ENCODE data around the gene SLC35G3. TPM values are rescaled to one million over a fixed set of nuclear protein-coding genes. Genes with fewer than 3 reads are reported as not detected.
"Not testable (repeated sequence)": the region's sequence is repeated elsewhere in the genome, so short reads cannot be mapped to it uniquely, and the experiment has no call there.

SLC35G3 gene
- total RNA-seq, 4 donors from 2014 or later = not detected

DNA sequence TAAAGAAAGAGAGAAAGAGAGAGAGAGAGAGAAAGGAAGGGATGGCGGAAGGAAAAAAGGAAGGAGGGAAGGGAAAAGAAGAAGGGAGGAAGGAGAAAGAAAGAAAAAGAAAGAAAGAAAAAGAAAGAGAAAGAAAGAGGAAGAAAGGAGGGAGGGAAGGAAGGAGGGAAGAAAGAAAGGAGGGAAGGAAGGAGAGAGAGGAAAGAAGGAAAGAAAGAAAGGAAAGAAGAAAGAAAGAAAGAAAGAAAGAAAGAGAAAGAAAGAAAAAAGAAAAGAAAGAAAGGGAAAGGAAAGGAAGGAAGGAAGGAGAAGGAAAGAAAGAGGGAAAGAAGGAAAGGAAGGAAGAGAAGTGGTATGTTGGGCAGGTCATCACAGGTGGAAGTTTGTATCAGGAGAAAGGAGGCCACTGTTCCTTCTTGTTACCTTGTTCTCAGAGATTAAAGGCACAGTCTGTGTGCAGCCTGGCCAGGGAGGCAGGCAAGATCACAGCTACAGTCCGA is 19.3 kb downstream of the SLC35G3 start:
- ATAC-seq (ENCODE audit: low FRiP score) = no peak
- TF ChIP-seq, protein P1, sequence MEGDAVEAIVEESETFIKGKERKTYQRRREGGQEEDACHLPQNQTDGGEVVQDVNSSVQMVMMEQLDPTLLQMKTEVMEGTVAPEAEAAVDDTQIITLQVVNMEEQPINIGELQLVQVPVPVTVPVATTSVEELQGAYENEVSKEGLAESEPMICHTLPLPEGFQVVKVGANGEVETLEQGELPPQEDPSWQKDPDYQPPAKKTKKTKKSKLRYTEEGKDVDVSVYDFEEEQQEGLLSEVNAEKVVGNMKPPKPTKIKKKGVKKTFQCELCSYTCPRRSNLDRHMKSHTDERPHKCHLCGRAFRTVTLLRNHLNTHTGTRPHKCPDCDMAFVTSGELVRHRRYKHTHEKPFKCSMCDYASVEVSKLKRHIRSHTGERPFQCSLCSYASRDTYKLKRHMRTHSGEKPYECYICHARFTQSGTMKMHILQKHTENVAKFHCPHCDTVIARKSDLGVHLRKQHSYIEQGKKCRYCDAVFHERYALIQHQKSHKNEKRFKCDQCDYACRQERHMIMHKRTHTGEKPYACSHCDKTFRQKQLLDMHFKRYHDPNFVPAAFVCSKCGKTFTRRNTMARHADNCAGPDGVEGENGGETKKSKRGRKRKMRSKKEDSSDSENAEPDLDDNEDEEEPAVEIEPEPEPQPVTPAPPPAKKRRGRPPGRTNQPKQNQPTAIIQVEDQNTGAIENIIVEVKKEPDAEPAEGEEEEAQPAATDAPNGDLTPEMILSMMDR (IDR thresholded peaks at IDR 0.05) = no peak
- DNase-seq (ENCODE audit: low spot score) = no peak

DNA sequence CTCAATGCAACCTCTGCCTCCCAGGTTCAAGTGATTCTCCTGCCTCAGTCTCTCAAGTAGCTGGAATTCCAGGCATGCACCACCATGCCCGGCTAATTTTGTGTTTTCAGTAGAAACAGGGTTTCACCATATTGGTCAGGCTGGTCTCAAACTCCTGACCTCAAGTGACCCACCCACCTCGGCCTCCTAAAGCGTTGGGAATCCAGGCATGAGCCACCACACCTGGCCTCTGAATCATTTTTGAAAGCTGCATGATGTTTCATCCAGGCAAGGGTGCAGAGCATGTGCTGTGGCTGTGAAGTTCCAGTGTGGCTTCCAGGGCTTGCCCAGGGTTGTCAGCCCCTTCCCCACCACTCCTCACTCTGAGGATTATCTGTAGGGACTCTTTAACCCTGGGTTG is 21.9 kb downstream of the SLC35G3 start:
- not testable (repeated sequence) for DNase-seq (ENCODE audit: low spot score); ATAC-seq (ENCODE audit: low FRiP score)

DNA sequence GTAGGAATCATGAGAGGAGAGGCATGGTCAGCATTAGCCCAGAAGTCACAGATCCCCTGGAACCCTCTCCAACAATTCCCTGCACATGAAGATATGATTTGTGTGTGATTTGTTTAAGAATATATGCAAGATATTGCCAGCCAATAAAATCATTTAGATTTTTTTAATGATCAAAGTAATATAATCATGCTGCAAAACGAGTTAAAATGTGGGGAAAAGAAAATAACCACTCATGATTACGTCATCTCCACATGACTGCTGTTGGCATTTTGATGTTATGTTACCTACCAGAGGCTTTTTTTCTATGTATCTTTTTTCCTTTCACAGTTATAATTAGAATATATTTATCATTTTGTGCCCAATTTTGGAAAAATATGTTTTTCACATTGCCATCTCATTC is 22.4 kb downstream of the SLC35G3 start:
- TF ChIP-seq, protein P1 (IDR thresholded peaks at IDR 0.05) = no peak
- DNase-seq (ENCODE audit: low spot score) = no peak
- no peak for ATAC-seq (ENCODE audit: low FRiP score)

DNA sequence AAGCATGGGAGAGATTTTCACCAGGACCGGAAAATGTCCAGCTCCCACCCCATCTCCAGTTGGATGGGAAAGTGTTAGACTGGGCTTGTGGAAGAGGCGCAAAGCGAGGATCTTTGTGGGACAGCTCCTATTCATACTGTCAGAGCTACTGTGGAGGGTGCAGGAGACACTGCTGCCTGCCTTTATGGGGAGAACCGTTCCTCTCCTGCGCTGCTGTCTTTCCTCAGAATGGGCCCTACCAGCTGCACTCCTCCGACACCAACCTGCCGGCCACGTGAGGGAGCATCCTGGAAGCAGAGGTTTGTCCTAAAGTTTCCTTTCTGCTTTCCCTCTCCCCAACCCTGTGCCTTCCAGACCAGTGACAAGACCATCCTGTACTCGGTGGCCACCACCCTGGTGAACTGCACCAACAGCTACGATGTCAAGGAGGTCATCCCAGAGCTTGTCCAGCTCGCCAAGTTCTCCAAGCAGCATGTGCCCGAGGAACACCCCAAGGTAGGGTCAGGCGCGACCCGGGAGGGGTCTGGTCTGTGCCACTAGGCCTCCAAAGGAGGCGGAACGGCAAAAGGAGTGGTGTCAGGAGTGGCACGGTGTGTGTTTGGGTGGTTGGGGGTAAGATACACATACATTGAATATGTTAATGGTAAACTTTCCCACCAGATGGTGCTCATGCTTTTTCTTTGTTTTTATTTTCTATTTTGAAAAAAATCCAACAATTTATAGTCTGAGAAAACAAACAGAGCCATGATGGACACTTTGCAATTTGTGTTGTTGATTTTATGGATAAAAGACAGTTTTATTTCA is 23.0 kb downstream of the SLC35G3 start:
- TF ChIP-seq, protein P1 (IDR thresholded peaks at IDR 0.05) = no peak
- ATAC-seq (ENCODE audit: low FRiP score) (peak; percentile 45), DNase-seq (ENCODE audit: low spot score) (no peak)

DNA sequence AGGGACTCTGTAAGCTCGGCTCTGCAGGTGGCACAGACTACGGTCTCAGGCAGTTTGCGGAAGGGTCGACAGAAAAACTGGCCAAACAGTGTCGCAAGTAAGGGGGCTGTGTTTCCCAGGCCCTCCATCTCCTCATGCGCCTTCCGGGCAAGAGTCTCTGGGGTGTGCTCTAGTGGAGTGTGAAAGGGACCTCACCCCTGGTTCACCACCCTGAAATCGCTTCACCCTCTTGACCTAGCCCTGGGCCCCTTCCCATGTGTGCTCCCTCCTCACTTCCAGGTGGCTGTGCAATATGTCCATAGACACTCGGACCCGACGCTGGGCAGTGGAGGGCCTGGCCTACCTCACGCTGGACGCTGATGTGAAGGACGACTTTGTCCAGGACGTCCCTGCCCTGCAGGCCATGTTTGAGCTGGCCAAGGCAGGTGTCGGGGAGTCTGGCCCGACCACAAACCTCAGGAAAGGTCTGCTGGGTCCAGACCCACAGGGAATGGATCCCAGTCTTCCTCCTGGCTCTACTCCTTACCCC is 24.3 kb downstream of the SLC35G3 start:
- peak; percentile 24 for ATAC-seq (ENCODE audit: low FRiP score)
- DNase-seq (ENCODE audit: low spot score) = no peak
- TF ChIP-seq, protein P1 (IDR thresholded peaks at IDR 0.05) = no peak

DNA sequence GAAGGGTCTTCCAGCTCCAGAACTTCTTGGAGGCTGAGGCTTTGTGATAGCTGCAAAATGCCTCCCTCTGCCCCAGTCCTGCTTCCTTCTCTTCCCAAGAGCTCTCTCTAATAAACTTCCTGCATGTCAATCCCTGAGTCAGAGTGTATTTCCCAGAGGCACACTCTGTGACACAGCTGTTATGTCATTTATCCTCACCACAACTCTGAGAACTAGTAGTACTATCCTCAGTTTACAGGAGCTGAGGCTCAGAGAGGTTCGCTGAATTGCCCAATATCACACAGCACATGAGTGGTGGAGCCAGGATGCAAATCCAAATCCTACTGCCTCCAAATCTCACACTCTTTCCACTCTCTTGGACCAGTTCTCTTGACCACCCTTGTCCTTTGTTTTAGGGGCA is 26.5 kb downstream of the SLC35G3 start:
- TF ChIP-seq, protein P1 (IDR thresholded peaks at IDR 0.05) = no peak
- ATAC-seq (ENCODE audit: low FRiP score) = no peak
- no peak for DNase-seq (ENCODE audit: low spot score)

DNA sequence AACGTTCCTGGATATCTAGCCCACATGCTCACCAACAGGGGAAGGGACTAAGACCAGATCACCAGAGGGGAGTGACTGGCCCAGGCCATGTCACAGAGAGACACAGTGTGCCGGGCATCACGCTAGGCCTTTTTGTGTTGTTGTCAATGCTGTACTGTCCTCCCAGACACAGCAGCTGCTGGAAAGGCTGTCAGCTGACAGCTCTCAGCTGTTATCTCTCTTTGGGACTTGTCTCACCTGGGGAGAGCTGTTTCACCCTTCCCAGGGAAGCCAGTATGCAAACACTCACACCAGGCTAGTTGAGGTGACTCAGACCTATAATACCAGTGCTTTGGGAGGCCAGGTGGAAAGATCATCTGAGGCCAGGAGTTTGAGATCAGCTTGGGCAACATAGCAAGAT is 27.1 kb downstream of the SLC35G3 start:
- DNase-seq (ENCODE audit: low spot score) (no peak), ATAC-seq (ENCODE audit: low FRiP score) (no peak)
- TF ChIP-seq, protein P1 (IDR thresholded peaks at IDR 0.05) = no peak
